ENCODE results near the gene FCGR3B.
"Not testable (repeated sequence)": the region's sequence is repeated elsewhere in the genome, so short reads cannot be mapped to it uniquely, and the experiment has no call there.

Gene FCGR3B

GRCh38 chr1:161643481-161644208 lies 12.7 kb upstream of the FCGR3B start:
- intact Hi-C loops (cut with DNase I); DNase-seq: not testable (repeated sequence)

DNA sequence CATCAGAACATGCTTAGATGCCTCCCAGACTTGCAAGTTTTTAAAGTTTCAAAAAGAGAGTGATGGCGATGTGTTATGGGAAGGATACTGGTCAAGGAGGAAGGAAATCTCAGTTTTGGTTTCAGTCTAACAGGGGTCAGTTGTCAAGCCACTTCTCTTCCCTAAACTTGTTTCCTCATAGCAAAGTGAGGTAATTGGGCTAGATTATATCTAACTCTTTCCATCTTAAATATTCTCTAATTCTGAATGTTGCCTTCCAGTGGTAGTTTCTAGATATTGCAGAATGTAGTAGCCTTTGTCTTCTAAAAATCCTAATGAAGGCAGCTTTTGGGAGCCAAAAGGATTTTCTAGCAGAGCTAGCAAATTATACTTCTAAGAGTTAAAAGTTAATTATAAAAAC lies 11.7 kb upstream of the FCGR3B start:
- DNase-seq; intact Hi-C loops (cut with DNase I): not testable (repeated sequence)

DNA sequence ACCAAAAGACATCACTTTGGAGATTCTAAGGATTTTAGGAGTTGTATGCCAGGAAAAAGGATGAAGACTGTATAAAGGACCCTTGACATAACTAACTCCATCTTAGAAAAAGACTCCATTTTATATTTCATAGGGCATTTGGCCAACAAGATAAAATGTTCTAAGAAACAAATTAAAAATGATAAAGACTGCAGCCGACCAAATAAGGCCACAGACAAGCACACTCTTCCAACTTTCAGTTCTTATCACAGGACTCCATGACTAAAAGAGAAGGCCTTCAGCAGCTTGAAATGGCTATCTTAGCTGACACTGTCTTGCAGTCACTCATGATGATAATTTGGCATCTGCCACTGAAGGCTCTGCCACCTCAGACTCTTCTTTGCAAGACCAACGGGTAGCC lies 8.2 kb upstream of the FCGR3B start:
- intact Hi-C loops (cut with DNase I); DNase-seq: not testable (repeated sequence)

- intact Hi-C loops (cut with DNase I); DNase-seq: not testable (repeated sequence)
Observed at GRCh38 chr1:161638251-161638993, 7.4 kb upstream of the FCGR3B start.

DNA sequence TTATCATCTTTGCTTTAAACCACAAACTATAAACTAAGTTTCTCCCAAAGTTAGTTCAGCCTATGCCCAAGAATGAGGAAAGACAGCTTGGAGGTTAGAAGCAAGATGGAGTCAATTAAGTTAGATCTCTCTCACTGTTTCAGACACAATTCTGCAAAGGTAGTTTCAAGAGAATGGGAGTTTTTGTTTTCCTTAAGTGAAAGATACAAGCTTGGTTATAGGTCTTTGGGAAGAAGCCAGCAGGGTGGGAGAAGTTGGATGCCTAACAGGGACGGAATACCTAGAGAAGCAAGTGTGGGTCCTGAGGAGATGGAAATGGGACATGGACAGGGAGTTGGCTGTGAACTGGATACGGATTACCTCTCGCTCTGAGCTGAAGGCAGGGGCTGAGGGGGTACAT lies 6.0 kb upstream of the FCGR3B start:
- intact Hi-C loops (cut with DNase I); DNase-seq: not testable (repeated sequence)

GRCh38 chr1:161636189-161636782 lies 5.3 kb upstream of the FCGR3B start:
- intact Hi-C loops (cut with DNase I); DNase-seq: not testable (repeated sequence)

GRCh38 chr1:161634993-161635392 lies 4.0 kb upstream of the FCGR3B start:
- DNase-seq; intact Hi-C loops (cut with DNase I): not testable (repeated sequence)

DNA sequence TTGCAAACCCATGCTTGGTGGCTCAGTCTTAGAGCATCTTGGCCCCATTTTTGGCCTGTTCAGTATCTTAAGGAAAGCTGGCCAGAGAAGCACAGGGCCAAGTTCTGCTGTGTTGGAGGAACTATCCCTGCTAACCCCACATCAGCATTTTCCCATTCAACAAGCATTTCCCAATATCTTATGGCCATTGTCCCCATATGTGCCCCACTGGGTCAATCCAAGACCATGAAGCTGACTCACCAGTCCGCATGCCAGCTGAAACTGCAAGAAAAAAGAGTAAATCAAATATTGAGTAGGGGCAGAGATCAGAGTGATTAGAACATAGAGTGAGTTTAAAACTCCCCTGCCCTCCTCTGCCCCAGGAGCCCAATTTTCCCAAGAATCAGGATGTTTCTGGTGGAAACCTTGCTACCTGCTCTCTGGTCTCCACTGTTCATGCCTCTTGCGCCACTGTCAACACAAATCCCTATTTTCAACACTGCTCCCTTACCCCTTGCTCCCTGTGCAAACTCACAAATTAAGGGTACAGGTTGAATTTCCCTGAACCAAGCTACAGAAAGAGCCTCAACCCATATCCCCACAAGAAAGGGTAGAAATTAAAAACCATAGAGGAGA lies 741 bp downstream of the FCGR3B start:
- DNase-seq; intact Hi-C loops (cut with DNase I): not testable (repeated sequence)

DNA sequence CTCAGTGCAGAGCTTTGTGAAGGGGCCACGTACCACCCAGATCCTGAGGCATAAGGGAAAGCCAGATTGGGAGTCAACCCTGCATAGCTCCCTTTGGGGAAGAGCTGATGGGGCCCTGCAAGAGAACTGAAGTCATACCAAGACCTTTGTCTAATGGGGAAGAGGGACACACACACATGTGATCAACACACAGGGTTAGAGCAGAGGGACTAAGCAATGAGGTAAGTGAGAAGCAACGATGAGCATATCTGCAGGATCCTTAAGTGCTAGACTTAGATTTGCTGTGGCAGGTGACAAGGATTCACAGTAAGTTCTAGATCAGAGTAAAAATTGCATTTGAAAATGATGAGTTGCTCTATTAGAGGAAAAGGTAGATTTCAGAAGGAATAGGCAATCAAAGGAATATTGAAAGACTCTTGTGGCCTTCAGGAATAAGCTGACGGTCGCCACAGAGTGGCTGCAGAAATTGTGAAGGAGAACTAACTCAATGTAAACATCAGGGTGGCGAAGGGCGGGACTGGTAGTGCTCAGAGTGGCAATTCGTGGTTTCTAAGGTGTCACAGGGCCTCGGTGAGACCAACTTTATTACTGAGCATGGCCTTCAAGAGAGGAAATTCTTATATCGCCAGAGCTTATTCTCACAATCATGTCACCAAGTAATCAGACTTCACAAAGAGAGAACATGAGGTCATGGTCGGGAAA lies 4.4 kb downstream of the FCGR3B start:
- DNase-seq; intact Hi-C loops (cut with DNase I): not testable (repeated sequence)

DNA sequence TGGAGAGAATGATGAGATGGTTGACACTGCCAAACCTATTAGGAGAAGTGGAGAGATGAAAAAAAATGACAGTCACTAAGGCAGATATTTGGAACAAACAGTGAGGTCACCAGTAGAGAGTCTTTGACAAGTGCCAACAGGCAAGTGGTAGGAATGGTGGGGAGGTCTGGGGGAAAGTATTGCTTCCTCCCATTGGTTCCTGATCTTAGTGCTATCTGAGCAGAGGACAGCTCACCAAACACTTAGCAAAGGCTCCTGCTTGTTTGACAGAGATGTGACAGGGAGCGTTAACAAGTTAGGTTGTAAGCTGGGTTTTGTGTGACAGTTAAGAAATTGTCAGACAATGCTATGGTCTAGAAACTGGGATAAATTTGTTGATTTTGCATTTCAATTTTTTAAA lies 6.4 kb downstream of the FCGR3B start:
- DNase-seq; intact Hi-C loops (cut with DNase I): not testable (repeated sequence)

DNA sequence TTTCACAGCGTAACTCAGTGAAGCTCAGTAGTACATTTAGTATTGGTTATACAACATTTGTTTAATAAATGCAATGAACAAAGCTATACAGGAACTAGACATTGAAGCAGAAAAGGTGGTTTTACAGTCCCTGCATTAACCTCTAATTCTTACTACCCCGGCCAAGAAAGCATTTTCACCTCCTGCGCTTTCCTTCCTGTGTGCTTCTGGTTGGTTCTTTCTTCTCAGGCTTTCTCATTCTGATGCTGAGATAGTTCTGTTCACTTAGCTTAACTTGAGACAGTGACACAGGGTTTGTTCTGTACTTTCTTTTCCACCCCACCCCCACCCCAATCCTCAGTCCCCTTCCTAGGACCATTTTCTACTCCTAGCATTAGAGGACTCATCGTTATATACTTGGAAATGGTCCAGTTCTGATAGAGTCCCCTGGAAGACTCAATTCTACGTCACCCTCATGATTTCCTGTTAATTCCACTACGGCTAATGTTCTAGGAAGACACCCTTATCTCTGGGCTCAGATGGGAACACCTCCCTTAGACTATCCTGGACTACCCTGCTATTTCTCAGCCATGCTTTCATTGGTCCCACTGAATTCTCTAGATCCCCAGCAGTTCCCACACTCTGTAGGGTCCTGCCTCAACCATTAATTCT lies 7.5 kb downstream of the FCGR3B start:
- DNase-seq; intact Hi-C loops (cut with DNase I): not testable (repeated sequence)

GRCh38 chr1:161622054-161622453 lies 8.9 kb downstream of the FCGR3B start:
- intact Hi-C loops (cut with DNase I); DNase-seq: not testable (repeated sequence)

- intact Hi-C loops (cut with DNase I) = not testable (repeated sequence)
Observed at GRCh38 chr1:161621181-161622000, 9.6 kb downstream of the FCGR3B start.

DNA sequence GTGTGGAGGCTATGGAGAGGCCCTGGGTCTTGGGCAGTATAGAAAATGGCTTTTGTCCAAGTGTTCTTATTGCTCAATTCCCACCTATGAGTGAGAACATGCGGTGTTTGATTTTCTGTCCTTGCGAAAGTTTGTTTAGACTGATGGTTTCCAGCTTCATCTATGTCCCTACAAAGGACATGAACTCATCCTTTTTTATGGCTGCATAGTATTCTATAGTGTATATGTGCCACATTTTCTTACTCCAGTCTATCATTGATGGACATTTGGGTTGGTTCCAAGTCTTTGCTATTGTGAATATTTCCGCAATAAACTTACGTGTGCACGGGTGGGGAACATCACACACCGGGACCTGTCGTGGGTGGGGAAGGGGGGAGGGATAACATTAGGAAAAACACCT lies 10.6 kb downstream of the FCGR3B start:
- DNase-seq = not testable (repeated sequence)

More at GRCh38 chr1:161621181-161622000, 9.6 kb downstream of the FCGR3B start:
- peak; percentile 42 to 93 (median 80) for DNase-seq

DNA sequence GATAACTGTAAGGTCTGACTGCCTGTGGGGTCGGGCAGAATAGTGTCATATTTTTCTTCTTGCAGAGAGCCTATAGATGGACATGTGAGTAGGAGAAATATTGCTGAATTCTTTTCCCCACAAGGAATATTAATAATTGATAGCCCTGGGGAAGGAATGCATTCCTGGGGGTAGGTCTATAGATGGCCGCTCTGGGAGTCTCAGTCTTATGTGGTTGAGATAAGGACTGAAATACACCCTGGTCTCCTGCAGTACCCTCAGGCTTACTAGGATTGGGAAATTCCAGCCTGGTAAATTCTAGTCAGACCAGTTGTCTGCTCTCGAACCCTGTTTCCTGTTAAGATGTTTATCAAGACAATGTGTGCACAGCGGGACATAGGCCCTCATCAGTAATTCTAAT lies 12.5 kb downstream of the FCGR3B start:
- intact Hi-C loops (cut with DNase I); DNase-seq: not testable (repeated sequence)

More for the DNA sequence above, 10.6 kb downstream of the FCGR3B start:
- intact Hi-C loops (cut with DNase I) = not testable (repeated sequence)

DNA sequence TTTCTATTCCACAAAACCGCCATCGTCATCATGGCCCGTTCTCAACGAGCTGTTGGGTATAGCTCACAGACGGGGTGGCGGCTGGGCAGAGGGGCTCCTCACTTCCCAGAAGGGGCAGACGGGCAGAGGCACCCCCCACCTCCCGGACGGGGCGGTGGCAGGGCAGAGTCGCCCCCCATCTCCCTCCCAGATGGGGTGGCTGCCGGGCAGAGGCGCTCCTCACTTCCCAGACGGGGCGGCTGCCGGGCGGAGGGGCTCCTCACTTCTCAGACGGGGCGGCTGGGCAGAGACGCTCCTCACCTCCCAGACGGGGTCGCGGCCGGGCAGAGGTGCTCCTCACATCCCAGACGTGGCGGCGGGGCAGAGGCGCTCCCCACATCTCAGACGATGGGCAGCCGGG lies 14.6 kb downstream of the FCGR3B start:
- DNase-seq; intact Hi-C loops (cut with DNase I): not testable (repeated sequence)

DNA sequence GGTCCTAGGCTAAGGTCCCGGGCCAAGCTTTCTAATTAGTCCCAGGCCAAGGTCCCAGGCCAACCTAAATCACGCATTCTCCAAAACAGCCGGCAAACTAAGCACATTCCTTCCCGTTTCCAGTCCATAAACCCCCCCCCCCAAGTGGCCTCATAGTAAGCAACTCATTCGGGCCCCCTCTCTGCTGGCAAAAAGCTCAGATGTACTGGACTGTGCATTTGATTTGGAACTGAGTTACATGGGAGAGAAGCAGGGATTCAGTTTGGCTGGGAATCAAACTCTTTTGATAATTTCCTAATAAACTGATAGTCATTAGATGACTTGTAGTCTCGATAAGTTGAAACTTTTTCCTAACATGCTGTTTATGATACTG lies 17.8 kb downstream of the FCGR3B start:
- not testable (repeated sequence) for DNase-seq

More for the DNA sequence above, 17.8 kb downstream of the FCGR3B start:
- intact Hi-C loops (cut with DNase I) = not testable (repeated sequence)
